MM.1S (cell line): Measurements from ENCODE around the gene ABHD18.
"Not testable (repeated sequence)": the region's sequence is repeated elsewhere in the genome, so short reads cannot be mapped to it uniquely, and the experiment has no call there.

Source experiments
- CTCF ChIP-seq: fragments of 300-600 bp; sonication (generic); IDR thresholded peaks from 2 replicates; pipeline ENCODE4 v1.5.1; 2016; ENCODE audit warnings: antibody characterized with exemption, low read length, mixed read lengths
- EZH2 ChIP-seq: fragments of 300-600 bp; sonication (generic); optimal IDR thresholded peaks from 2 replicates; pipeline ENCODE3; 2017; ENCODE audit warnings: low read depth, mild to moderate bottlenecking, antibody characterized with exemption, low read length, mixed read lengths
- EZH2phosphoT487 ChIP-seq: fragments of 300-600 bp; sonication (generic); IDR thresholded peaks from 2 replicates; pipeline ENCODE4 v1.6.1; 2018; ENCODE audit warnings: antibody characterized with exemption, low read length

GRCh38 chr4:127970925-127971324 lies 5.7 kb downstream of the ABHD18 start:
- TF ChIP-seq EZH2phosphoT487, CTCF, EZH2: not testable (repeated sequence)
